ENCODE results near the gene IL33.

GRCh38 chr9:6272229-6272598 lies 56.6 kb downstream of the IL33 start:
- TF ChIP-seq CTCF (conservative IDR thresholded peaks at IDR 0.05; ENCODE audit: low read depth in 2 of 2) (no peak), POLR2AphosphoS5 (IDR thresholded peaks at IDR 0.05; ENCODE audit: low read depth) (no peak)

All from GM23338 (cell line).